ENCODE results near the gene ZNF8. TPM values are rescaled to one million over a fixed set of nuclear protein-coding genes. Genes with fewer than 3 reads are reported as not detected.
"Not testable (repeated sequence)": the region's sequence is repeated elsewhere in the genome, so short reads cannot be mapped to it uniquely, and the experiment has no call there.

Gene ZNF8
- polyA plus RNA-seq, 2 of the 4 experiments (the other 2 are of a cell fraction) = 2.3 to 4.0 TPM

DNA sequence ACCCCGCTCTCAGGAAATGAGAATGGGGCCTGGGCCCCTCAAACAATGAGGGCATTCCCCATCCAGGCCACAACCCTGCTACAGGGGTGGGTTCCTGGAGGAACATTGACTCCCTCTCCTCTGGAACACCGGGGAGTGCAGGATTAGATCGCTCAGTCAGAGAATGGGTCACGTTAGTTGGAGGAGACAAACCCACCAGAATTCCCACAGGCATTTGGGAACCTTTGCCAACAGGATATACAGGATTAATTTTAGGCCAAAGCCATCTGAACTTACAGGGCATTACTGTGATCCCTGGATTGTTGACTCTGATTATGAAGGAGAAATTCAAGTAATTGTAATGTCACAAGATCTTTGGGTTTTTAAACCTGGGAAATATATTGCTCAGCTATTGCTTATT lies 29.0 kb downstream of the ZNF8 start:
- ATAC-seq (no peak), FAIRE-seq (no peak), DNase-seq (ENCODE audit: low read depth in 1 of 2, low spot score in 1 of 2) (no peak)
- Histone ChIP-seq H3K27ac (no peak overlapping the region), H3K4me2 (no peak overlapping the region), H3K4me3 (no peak overlapping the region), H3K4me1 (0 out of 3 replicates have a peak, but pooled peaks cover 4% of the 10 kb centered on the region), H3K9me3 (peaks cover 61% of the 10 kb centered on the region)
- ChIA-PET CTCF (interaction anchor here (1.9 kb wide), 1 partner anchor 18 kb away, joined by 4 read pairs; no protein-coding TSS in a partner anchor), POLR2A (no interaction called here)
- TF ChIP-seq, protein P1, sequence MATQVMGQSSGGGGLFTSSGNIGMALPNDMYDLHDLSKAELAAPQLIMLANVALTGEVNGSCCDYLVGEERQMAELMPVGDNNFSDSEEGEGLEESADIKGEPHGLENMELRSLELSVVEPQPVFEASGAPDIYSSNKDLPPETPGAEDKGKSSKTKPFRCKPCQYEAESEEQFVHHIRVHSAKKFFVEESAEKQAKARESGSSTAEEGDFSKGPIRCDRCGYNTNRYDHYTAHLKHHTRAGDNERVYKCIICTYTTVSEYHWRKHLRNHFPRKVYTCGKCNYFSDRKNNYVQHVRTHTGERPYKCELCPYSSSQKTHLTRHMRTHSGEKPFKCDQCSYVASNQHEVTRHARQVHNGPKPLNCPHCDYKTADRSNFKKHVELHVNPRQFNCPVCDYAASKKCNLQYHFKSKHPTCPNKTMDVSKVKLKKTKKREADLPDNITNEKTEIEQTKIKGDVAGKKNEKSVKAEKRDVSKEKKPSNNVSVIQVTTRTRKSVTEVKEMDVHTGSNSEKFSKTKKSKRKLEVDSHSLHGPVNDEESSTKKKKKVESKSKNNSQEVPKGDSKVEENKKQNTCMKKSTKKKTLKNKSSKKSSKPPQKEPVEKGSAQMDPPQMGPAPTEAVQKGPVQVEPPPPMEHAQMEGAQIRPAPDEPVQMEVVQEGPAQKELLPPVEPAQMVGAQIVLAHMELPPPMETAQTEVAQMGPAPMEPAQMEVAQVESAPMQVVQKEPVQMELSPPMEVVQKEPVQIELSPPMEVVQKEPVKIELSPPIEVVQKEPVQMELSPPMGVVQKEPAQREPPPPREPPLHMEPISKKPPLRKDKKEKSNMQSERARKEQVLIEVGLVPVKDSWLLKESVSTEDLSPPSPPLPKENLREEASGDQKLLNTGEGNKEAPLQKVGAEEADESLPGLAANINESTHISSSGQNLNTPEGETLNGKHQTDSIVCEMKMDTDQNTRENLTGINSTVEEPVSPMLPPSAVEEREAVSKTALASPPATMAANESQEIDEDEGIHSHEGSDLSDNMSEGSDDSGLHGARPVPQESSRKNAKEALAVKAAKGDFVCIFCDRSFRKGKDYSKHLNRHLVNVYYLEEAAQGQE (IDR thresholded peaks at IDR 0.05) = no peak
- TF ChIP-seq EHF (CRISPR knock-in tag; IDR thresholded peaks at IDR 0.05) = no peak
- no peak for TF ChIP-seq NFE2L2 (conservative IDR thresholded peaks at IDR 0.05; ENCODE audit: low read length)
- no peak for TF ChIP-seq FOSB (CRISPR knock-in tag; IDR thresholded peaks at IDR 0.05)
- TF ChIP-seq CBX2 (IDR thresholded peaks at IDR 0.05; ENCODE audit: borderline replicate concordance, low read depth) = no peak
- WGBS (ENCODE audit: missing lambda C conversion rate) = 96% methylated on average over 4 of the region's 4 CpGs

DNA sequence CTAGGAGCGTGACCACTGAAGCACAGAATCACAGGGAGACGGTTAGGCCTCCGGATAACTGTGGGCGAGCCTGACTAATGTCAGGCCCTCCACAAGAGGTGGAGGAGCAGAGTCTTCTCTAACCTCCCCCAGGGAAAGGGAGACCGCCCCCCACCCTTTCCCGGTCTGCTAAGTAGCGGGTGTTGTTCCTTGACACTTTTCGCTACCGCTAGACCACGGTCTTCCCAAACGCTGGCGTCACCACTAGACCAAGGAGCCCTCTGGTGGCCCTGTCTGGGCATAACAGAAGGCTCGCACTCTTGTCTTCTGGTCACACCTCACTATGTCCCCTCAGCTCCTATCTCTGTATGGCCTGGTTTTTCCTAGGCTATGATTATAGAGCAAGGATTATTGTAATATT lies 31.9 kb downstream of the ZNF8 start:
- H3K4me1 ChIP-seq; H3K4me2 ChIP-seq; H3K27ac ChIP-seq; DNase-seq (ENCODE audit: low read depth in 1 of 2, low spot score in 1 of 2); FAIRE-seq; ATAC-seq; H3K4me3 ChIP-seq; POLR2A ChIA-PET: not testable (repeated sequence)
- WGBS (ENCODE audit: missing lambda C conversion rate) = 91% methylated on average over 13 of the region's 13 CpGs
- CTCF ChIA-PET = interaction anchor here (0.6 to 1.4 kb wide), 3 partner anchors 8 to 14 kb away, joined by 3 to 4 read pairs (median 3); no protein-coding TSS in a partner anchor
- H3K9me3 ChIP-seq = peaks cover 60% of the 10 kb centered on the region

GRCh38 chr19:58311345-58311865 lies 32.6 kb downstream of the ZNF8 start:
- POLR2A ChIA-PET = no interaction called here
- TF ChIP-seq ZC3H11A (IDR thresholded peaks at IDR 0.05) = no peak
- DNase-seq (ENCODE audit: low read depth in 1 of 2, low spot score in 1 of 2) (no peak), FAIRE-seq (no peak), ATAC-seq (no peak)
- H3K4me1 ChIP-seq = no peaks in the 10 kb centered on the region
- WGBS (ENCODE audit: missing lambda C conversion rate) = 93% methylated on average over 7 of the region's 7 CpGs
- no peak overlapping the region for H3K4me2 ChIP-seq
- H3K9me3 ChIP-seq = peaks cover 60% of the 10 kb centered on the region
- CTCF ChIA-PET = interaction anchor here (0.6 to 1.4 kb wide), 3 partner anchors 8 to 13 kb away, joined by 3 to 4 read pairs (median 3); no protein-coding TSS in a partner anchor
- H3K27ac ChIP-seq = no peak overlapping the region
- H3K4me3 ChIP-seq = no peak overlapping the region

GRCh38 chr19:58315580-58315979 lies 36.8 kb downstream of the ZNF8 start:
- Histone ChIP-seq H3K4me2 (no peak overlapping the region), H3K4me1 (no peaks in the 10 kb centered on the region), H3K9me3 (peaks cover 52% of the 10 kb centered on the region), H3K4me3 (no peak overlapping the region), H3K27ac (no peak overlapping the region)
- TF ChIP-seq ATOH8 (CRISPR knock-in tag; IDR thresholded peaks at IDR 0.05; ENCODE audit: low read depth) (no peak), MYC (IDR thresholded peaks at IDR 0.05; ENCODE audit: borderline replicate concordance, low read length) (no peak), SMC3 (IDR thresholded peaks at IDR 0.05) (no peak), ESRRA (IDR thresholded peaks at IDR 0.05; ENCODE audit: borderline replicate concordance, low read length) (no peak), SREBF2 (IDR thresholded peaks at IDR 0.05) (no peak), KDM1A (IDR thresholded peaks at IDR 0.05; ENCODE audit: low read depth) (no peak), CEBPB (IDR thresholded peaks at IDR 0.05) (no peak)
- TF ChIP-seq, protein P2, sequence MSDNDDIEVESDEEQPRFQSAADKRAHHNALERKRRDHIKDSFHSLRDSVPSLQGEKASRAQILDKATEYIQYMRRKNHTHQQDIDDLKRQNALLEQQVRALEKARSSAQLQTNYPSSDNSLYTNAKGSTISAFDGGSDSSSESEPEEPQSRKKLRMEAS (IDR thresholded peaks at IDR 0.05) = no peak
- TF ChIP-seq, protein P1 (IDR thresholded peaks at IDR 0.05) = no peak
- no peak for ATAC-seq
- 88% methylated on average over 2 of the region's 2 CpGs for WGBS (ENCODE audit: missing lambda C conversion rate)
- CTCF ChIA-PET = interaction anchor here (1.2 kb wide), 1 partner anchor 11 kb away, joined by 3 read pairs; no protein-coding TSS in a partner anchor
- no peak for FAIRE-seq
- DNase-seq (ENCODE audit: low read depth in 1 of 2, low spot score in 1 of 2) = no peak
- POLR2A ChIA-PET = no interaction called here
